Esophagus squamous epithelium (tissue), 4 donors: ENCODE results near the gene MCC.

Experiments used
- POLR2A ChIP-seq, 4 donors: fragments of 450-650 bp; IDR thresholded peaks; one replicate each; pipeline ENCODE4 v1.6.1; 2017; ENCODE audit warnings: antibody characterized with exemption in 4 of 4, mild to moderate bottlenecking in 4 of 4, moderate library complexity in 3 of 4
- TF ChIP-seq, protein P1 (sequence below), 6 experiments: fragments of 450-650 bp in 4 of 6; fragments of 200-600 bp in 2 of 6; sonication (generic) in 2 of 6; IDR thresholded peaks; one replicate each; pipeline ENCODE4 v1.5.1; 2016 to 2019; ENCODE audit warnings: antibody characterized with exemption in 6 of 6, mild to moderate bottlenecking in 4 of 6, moderate library complexity in 4 of 6

DNA sequence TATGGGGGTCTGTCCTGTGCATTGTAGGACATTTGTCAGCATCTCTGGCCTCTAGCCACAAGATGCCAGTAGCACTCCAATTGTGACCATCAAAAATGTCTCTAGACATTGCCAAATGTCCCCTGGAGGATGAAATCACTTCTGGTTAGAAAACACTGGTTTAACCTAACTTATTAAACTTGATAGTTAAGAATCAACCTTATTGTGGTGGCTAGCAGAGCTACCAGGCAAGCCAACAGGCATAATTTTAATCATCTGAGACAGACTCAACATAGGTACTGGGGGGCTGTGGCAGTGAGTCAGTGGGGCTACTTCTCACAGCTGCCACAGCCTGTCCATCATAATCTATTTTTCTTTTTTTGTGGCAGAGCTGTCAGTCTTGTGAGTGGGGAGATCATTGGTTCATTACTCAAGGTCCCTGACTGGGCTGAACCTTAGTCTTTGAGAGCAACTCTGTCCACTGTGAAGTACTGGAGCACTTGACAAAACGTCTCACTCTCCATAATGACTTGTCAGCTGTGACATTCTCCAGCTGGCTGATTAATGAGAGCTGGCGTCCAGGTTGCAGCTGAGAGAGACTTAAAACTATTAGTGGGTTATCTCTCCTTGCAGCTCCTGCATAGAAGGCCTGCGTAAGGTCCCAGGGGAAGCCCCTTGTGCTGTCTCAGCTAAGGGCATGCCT, 403.7 kb downstream of the MCC start:
- TF ChIP-seq, protein P1, sequence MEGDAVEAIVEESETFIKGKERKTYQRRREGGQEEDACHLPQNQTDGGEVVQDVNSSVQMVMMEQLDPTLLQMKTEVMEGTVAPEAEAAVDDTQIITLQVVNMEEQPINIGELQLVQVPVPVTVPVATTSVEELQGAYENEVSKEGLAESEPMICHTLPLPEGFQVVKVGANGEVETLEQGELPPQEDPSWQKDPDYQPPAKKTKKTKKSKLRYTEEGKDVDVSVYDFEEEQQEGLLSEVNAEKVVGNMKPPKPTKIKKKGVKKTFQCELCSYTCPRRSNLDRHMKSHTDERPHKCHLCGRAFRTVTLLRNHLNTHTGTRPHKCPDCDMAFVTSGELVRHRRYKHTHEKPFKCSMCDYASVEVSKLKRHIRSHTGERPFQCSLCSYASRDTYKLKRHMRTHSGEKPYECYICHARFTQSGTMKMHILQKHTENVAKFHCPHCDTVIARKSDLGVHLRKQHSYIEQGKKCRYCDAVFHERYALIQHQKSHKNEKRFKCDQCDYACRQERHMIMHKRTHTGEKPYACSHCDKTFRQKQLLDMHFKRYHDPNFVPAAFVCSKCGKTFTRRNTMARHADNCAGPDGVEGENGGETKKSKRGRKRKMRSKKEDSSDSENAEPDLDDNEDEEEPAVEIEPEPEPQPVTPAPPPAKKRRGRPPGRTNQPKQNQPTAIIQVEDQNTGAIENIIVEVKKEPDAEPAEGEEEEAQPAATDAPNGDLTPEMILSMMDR (IDR thresholded peaks at IDR 0.05): no peak
- no peak for TF ChIP-seq POLR2A (IDR thresholded peaks at IDR 0.05)
